22Rv1 (cell line): ENCODE measurements around the gene ADAMTS20.
A peak's percentile ranks its signal among the peaks of the same experiment; 100 is the strongest.

Source experiments
- ZFX ChIP-seq: fragments of 450-650 bp; IDR thresholded peaks from 2 replicates; pipeline ENCODE4 v1.6.1; 2017; ENCODE audit warnings: antibody characterized with exemption, borderline replicate concordance
- TF ChIP-seq, protein P1 (sequence below): fragments of 450-650 bp; IDR thresholded peaks from 2 replicates; pipeline ENCODE4 v1.5.1; 2017; ENCODE audit warnings: mild to moderate bottlenecking

DNA sequence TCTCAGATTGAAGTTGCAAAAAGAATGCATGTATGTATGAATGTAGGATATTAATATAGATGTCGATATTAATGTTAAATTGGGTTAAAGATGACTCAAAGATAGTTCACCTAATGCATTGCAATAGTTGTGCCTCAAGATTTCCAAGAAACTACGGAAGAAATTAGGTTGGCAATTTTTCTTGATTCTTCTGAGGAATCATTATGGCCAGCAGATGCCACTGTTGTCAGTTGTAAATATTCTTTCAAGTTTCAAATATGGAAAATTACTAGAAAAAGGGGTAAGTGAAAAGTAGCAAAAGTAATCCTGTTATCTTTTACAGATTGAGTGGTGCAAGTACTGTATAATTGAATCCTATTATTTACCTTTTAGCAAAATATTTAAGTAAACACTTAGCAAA lies 202.1 kb downstream of the ADAMTS20 start:
- TF ChIP-seq, protein P1, sequence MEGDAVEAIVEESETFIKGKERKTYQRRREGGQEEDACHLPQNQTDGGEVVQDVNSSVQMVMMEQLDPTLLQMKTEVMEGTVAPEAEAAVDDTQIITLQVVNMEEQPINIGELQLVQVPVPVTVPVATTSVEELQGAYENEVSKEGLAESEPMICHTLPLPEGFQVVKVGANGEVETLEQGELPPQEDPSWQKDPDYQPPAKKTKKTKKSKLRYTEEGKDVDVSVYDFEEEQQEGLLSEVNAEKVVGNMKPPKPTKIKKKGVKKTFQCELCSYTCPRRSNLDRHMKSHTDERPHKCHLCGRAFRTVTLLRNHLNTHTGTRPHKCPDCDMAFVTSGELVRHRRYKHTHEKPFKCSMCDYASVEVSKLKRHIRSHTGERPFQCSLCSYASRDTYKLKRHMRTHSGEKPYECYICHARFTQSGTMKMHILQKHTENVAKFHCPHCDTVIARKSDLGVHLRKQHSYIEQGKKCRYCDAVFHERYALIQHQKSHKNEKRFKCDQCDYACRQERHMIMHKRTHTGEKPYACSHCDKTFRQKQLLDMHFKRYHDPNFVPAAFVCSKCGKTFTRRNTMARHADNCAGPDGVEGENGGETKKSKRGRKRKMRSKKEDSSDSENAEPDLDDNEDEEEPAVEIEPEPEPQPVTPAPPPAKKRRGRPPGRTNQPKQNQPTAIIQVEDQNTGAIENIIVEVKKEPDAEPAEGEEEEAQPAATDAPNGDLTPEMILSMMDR = peak; percentile 55
- TF ChIP-seq ZFX = no peak
